Body of pancreas (tissue), 4 donors: ENCODE measurements around the gene PDGFA. TPM values are rescaled to one million over a fixed set of nuclear protein-coding genes. Genes with fewer than 3 reads are reported as not detected.
A peak's percentile ranks its signal among the peaks of the same experiment; 100 is the strongest.

ENCODE experiments used
- ATAC-seq: fragments of 150-250 bp; one replicate; pipeline ENCODE4 v1.9.1; 2016
- DNase-seq, 4 donors: peaks; one replicate each; pipeline ENCODE4 v3.0.0-alpha.2; 2019
- H3K27ac ChIP-seq, 4 donors: fragments of 200-600 bp; sonication (generic); 1 replicate in 3 of 4; 2 replicates in 1 of 4; pipeline versions ENCODE4 v1.5.1 to v1.6.1; 2016 to 2019; ENCODE audit warnings: mild to moderate bottlenecking in 1 of 4, mixed read lengths in 1 of 4, moderate library complexity in 1 of 4
- H3K27me3 ChIP-seq, 2 donors: fragments of 200-600 bp; sonication (generic); one replicate each; pipeline ENCODE4 v1.6.0; 2016; ENCODE audit warnings: mild to moderate bottlenecking in 1 of 2
- H3K36me3 ChIP-seq, 2 donors: fragments of 200-600 bp; sonication (generic); replicated peaks in 1 of 2; 2 replicates each; pipeline ENCODE4 v1.5.1; 2016; ENCODE audit warnings: low read depth in 2 of 2; ENCODE audit not compliant: insufficient read depth in 1 of 2
- H3K4me1 ChIP-seq: fragments of 200-600 bp; sonication (generic); one replicate; pipeline ENCODE4 v1.6.0; 2016
- H3K4me3 ChIP-seq, 2 donors: fragments of 200-600 bp; sonication (generic); 1 replicate in 1 of 2; 2 replicates in 1 of 2; pipeline ENCODE4 v1.5.1; 2016 to 2019
- H3K9me3 ChIP-seq, 3 donors: fragments of 200-600 bp; sonication (generic); 1 replicate in 2 of 3; 2 replicates in 1 of 3; pipeline ENCODE4 v1.5.1; 2016
- CTCF ChIP-seq, 7 experiments: fragments of 450-650 bp in 4 of 7; fragments of 200-600 bp in 3 of 7; sonication (generic) in 3 of 7; IDR thresholded peaks; one replicate each; pipeline ENCODE4 v1.5.1; 2016 to 2019; ENCODE audit warnings: antibody characterized with exemption in 7 of 7
- POLR2A ChIP-seq, 3 donors: fragments of 450-650 bp; IDR thresholded peaks; one replicate each; pipeline ENCODE4 v1.6.1; 2016; ENCODE audit warnings: antibody characterized with exemption in 3 of 3, mild to moderate bottlenecking in 2 of 3
- WGBS, 2 donors: methylation state at CpG; one replicate each; pipeline ENCODE4 v1.1.5; 2017; 5-methylcytosine and 5-hydroxymethylcytosine counted together
- intact Hi-C: fragments of 100-400 bp; cut with DNase I; formaldehyde crosslinking; loops from one replicate; pipeline ENCODE4 v1.15.1; 2023
- total RNA-seq, 2 donors: library from RNA; depleted of rRNA; stranded (reverse); fragments of >200 nt; gene quantifications; one replicate each; pipeline ENCODE4 v1.1.0, GENCODE V29; 2016

The PDGFA gene
- total RNA-seq, 2 donors from 2014 or later = 58.6 to 59.3 TPM

- intact Hi-C loops = no loop called here
- ATAC-seq (peak; percentile 66), DNase-seq (peak; percentile 85 to 95 (median 92))
- Histone ChIP-seq H3K27me3 (no peaks in the 10 kb centered on the region), H3K4me1 (peaks cover 50% of the 10 kb centered on the region), H3K4me3 (no peak overlapping the region), H3K9me3 (no peaks in the 10 kb centered on the region), H3K27ac (peak overlapping the region in 3 of 4 donors; percentile 46 to 94 (median 73)), H3K36me3 (peaks cover 0 to 11% of the 10 kb centered on the region in 2 donors)
- peak in 2 of 7 experiments; percentile 27 to 33 for TF ChIP-seq CTCF (IDR thresholded peaks at IDR 0.05)
- no peak for TF ChIP-seq POLR2A (IDR thresholded peaks at IDR 0.05)
- WGBS, 2 donors = 39 to 81% methylated on average over 19 to 21 of the region's 32 CpGs
Observed at GRCh38 chr7:512541-513311, 6.9 kb downstream of the PDGFA start.

GRCh38 chr7:512146-512510, 7.5 kb downstream of the PDGFA start:
- DNase-seq (no peak), ATAC-seq (no peak)
- H3K4me3 ChIP-seq = no peak overlapping the region
- H3K4me1 ChIP-seq = peaks cover 50% of the 10 kb centered on the region
- H3K36me3 ChIP-seq = peaks cover 0 to 11% of the 10 kb centered on the region in 2 donors
- no peak for TF ChIP-seq CTCF (IDR thresholded peaks at IDR 0.05)
- TF ChIP-seq POLR2A (IDR thresholded peaks at IDR 0.05) = no peak
- 93 to 96% methylated on average over 3 to 12 of the region's 19 CpGs for WGBS, 2 donors
- intact Hi-C loops = no loop called here
- no peaks in the 10 kb centered on the region for H3K27me3 ChIP-seq
- peak overlapping the region in 1 of 4 donors; percentile 73 for H3K27ac ChIP-seq
- H3K9me3 ChIP-seq = no peaks in the 10 kb centered on the region

- Histone ChIP-seq H3K4me3 (no peak overlapping the region), H3K9me3 (no peaks in the 10 kb centered on the region), H3K36me3 (peaks cover 0 to 11% of the 10 kb centered on the region in 2 donors), H3K27me3 (no peaks in the 10 kb centered on the region), H3K4me1 (peaks cover 55% of the 10 kb centered on the region), H3K27ac (peak overlapping the region in 1 of 4 donors; percentile 73)
- no peak for TF ChIP-seq POLR2A (IDR thresholded peaks at IDR 0.05)
- no peak for TF ChIP-seq CTCF (IDR thresholded peaks at IDR 0.05)
- no peak for ATAC-seq
- WGBS, 2 donors = 89 to 93% methylated on average over 25 of the region's 25 CpGs
- intact Hi-C loops = no loop called here
- peak in 2 of 4 donors; percentile 5 to 10 for DNase-seq
Observed at GRCh38 chr7:511476-512145, 8.0 kb downstream of the PDGFA start.

GRCh38 chr7:510782-511281, 8.8 kb downstream of the PDGFA start:
- Histone ChIP-seq H3K4me3 (no peak overlapping the region), H3K27ac (peak overlapping the region in 1 of 4 donors; percentile 2), H3K27me3 (no peaks in the 10 kb centered on the region), H3K4me1 (peaks cover 56% of the 10 kb centered on the region), H3K36me3 (peaks cover 0 to 11% of the 10 kb centered on the region in 2 donors), H3K9me3 (no peaks in the 10 kb centered on the region)
- 82 to 84% methylated on average over 23 to 24 of the region's 25 CpGs for WGBS, 2 donors
- TF ChIP-seq CTCF (IDR thresholded peaks at IDR 0.05) (no peak), POLR2A (IDR thresholded peaks at IDR 0.05) (no peak)
- peak in 2 of 4 donors; percentile 7 to 13 for DNase-seq
- intact Hi-C loops = no loop called here
- no peak for ATAC-seq
